DMS53 (cell line): Measurements from ENCODE around the gene STARD10.
"Not testable (repeated sequence)": the region's sequence is repeated elsewhere in the genome, so short reads cannot be mapped to it uniquely, and the experiment has no call there.

Experiments
- DNase-seq: peaks from one replicate; lab custom pipeline; 2025; lab: John Stamatoyannopoulos, UW

The STARD10 gene

GRCh38 chr11:72826191-72826941 lies 32.5 kb upstream of the STARD10 start:
- no peak for DNase-seq

DNA sequence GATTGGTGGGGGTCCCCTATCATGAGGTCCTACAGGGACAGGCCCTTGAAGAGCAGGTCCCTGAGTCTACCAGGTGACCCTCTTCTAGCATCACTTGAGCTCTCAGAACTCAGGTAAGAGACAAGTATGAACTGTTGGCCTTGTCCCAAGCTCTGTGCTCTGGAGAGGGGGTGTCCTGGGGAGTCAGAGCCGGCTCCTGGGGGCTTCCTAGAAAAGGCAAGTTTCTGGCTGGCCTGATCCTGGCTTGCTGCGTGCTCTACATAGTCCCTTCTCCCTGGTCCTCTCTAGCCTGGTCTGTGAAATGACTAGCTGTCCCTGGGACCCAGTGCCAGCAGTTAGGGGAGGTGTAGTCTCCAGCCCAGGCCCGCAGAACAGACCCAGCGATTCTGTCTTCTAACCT lies 31.8 kb upstream of the STARD10 start:
- no peak for DNase-seq

GRCh38 chr11:72824811-72825505 lies 31.1 kb upstream of the STARD10 start:
- DNase-seq, result no peak

GRCh38 chr11:72824020-72824419 lies 30.2 kb upstream of the STARD10 start:
- DNase-seq, result no peak

DNA sequence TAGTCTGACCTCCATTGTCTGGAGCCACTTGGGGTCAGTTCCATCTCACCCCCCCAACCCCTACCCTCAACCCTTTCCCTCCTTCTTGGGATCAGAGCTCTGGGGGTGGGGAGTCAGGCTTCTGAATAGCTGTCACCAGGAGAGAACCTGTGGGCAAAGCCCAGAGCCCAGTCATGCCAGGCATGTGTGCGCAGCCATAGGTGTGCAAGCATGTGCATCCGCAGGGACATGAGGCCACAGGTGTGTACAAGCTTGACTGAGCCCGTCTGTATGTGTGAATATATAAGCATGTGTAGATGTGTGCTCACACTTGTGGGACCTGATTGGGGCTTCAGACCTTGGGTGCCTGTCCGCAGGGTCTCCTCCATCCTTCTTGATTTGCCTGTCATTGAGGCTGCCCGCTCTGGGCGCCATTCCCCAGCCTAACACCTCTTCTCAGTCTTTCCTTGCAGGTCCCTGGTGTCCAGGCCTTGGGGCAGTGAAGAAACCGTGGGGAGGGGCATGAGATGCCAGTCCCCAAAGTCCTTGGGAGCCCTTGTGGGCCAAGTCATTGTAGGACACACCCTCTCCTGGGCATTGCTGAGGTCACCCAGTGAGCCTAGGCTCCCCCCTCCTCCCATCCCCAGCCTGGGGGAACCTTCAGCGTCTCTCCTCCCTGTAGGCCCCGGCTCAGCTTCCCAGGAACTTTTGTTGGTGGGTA lies 29.4 kb upstream of the STARD10 start:
- DNase-seq, result no peak

DNA sequence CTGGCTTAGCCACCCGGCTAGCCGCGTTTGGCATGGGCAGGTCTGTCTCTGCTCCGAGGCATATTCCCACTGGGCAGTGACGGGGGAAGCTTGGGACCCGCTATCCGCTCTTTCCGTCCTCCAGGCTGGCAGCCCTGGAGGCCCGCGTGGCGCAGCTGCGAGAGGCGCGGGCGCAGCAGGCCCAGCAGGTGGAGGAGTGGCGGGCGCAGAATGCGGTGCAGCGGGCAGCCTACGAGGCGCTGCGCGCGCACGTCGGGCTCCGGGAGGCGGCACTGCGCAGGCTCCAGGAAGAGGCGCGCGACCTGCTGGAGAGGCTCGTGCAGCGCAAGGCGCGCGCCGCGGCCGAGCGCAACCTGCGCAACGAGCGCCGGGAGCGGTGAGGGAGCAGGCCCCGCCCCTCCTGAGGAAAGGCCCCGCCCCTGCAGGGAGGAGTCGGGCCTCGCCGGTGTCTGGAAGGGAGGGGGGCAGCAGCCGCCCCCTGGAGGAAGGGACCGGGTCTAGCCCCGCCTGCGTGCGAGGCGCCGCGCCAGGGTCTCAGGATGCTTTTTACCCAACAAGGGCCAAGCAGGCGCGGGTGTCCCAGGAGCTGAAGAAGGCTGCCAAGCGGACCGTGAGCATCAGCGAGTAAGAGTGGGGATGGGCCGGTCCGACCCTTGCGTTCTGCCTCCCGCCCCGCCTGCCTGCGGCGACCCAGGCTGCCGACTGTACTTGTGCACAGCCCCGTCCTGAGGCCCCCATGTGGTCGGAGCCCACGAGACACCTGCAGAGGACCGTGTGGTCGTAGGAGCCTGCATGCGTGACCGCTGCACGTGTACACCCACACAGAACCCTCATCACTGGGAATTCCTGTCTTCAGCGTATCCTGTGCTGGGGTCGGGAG lies 28.3 kb upstream of the STARD10 start:
- DNase-seq, result peak; percentile 100

- DNase-seq, result peak; percentile 84
These were observed 27.5 kb upstream of the STARD10 start for GRCh38 chr11:72821221-72821919.

DNA sequence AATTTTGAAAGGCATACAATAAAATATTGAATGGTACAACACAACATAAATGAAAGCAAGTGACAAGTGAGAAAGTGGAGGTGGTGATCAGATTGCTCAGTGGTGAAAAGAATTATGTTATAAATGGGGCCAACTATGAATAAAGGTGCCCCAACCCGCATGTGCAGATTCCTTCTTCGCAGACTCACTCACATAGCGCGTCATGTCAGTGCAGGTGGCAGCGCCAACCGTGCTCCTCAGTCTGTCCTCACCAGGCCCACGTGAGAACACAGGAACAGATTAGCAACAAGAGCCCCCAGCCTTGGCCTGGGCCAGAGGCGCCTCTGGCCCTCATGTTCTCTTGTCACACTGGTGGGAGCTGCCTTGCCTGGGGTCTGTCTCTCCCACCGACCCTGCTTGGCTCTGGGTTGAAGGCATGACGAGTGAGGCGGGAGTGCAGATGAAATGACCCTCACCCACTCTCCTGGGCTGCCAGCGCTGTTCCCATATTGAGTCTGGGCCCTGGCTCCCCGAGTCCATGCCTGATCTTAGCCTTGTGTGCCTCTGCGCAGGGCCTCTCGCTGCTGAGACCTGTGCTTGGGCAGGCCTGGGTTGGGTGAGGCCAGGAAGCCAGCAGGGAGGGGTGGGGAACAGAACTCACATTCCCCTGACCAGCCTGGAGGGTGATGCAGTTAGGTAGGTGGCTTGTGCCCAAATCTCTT lies 26.7 kb upstream of the STARD10 start:
- no peak for DNase-seq

GRCh38 chr11:72818971-72819370 lies 25.1 kb upstream of the STARD10 start:
- no peak for DNase-seq

GRCh38 chr11:72817966-72818365 lies 24.1 kb upstream of the STARD10 start:
- no peak for DNase-seq

GRCh38 chr11:72816404-72816990 lies 22.6 kb upstream of the STARD10 start:
- DNase-seq, result no peak

- peak; percentile 94 for DNase-seq
These were observed 21.3 kb upstream of the STARD10 start for GRCh38 chr11:72815110-72815618.

- DNase-seq, result peak; percentile 99
These were observed 20.7 kb upstream of the STARD10 start, which contains the start of gene ATG16L2 for GRCh38 chr11:72814286-72815109. TSS of gene ATG16L2 (plus strand) at chr11:72814411. CDS start at chr11:72814446, 35 bp downstream.

DNA sequence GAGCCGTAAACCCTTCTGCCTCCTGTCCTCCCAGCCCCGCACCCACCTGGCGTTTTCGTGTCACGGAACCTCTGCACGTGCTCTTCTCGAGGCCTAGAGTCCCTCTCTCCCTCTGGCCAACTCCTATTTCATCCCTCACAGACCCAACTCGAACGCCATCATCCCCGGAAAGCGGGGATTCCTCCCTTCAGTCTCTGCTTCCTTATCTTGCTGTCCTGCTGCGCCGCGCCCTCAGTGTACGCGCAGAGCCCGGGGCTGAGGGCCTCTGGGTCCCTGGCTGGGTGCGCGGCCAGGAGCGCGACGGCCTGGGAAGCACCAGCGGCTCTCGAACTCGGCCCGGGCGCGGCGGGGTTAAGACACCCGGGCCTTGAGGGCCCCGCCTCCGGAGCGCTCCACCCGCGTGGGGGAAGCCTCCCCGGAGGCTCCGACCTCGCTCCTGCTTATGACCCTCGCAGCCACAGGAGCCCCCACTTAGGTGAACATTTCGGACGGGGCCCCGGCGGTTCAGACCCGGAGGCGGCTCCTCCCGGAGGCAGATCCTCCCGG lies 20.0 kb upstream of the STARD10 start:
- DNase-seq, result peak; percentile 98

DNA sequence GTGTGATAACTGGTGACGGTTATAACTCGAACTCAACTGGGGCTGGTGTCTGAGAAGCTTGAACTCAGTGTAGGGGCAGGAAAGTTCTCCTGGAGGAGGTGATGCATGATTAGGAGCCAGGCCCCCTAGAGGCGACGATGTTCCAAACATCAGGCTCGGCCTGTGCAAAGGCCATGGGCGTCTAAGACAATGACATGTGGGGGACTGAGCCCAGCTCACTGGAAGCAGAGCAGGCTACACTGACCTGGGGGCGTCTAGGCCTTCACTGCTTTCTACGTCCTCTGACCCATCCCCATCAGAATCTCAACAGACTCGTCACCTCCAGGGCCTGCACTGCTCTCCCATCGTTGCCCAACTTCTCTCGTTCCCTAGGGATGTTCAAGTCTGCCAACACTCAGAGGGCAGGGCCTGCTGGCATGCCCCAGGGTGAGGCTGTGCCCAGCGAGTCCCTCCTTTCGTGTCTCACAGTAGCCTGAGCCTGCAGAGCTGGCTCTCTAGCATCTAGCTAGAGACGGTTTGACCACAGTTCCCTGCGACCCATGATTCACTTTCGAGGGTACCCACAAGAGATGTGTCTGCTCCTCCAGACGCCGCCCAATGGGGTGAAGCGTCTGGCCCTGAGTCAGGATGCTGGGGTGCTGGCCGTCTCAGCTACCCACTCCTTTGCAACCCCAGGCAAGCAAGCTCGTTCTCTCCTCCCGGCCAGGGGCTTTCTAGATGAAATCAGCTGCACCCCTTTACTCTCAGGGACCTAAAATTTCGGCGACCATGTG lies 19.3 kb upstream of the STARD10 start:
- DNase-seq, result peak; percentile 91

DNA sequence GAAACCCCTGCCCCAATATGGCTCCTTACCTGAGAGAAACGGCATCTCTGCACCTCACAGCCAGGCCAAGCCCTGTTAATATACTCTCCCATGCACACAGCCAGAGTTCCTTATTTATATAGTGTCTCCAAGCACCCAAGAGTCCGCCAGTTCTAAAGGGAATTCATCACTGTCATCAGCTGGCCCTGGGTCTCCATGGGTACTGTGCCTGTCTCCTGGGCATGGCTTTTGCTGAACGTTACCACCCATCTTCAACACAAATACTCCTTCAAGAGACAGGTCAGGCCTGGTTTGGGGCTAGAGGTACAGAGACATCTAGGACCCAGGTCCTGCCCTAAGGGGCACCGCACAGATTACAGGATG lies 18.7 kb upstream of the STARD10 start:
- DNase-seq, result peak; percentile 89

DNA sequence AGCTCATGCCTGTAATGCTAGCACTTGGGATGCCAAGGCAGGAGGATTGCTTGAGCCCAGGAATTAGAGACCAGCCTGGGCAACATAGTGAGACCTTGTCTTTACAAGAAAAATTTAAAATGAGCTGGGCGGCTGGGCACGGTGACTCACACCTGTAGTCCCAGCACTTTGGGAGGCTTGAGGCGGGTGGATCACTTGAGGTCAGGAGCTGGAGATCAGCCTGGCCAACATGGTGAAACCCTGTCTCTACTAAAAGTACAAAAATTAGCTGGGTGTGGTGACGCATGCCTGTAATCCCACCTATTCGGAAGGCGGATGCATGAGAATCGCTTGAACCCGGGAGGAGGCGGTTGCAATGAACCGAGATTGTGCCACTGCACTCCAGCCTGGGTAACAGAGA lies 17.8 kb upstream of the STARD10 start:
- DNase-seq, result not testable (repeated sequence)

DNA sequence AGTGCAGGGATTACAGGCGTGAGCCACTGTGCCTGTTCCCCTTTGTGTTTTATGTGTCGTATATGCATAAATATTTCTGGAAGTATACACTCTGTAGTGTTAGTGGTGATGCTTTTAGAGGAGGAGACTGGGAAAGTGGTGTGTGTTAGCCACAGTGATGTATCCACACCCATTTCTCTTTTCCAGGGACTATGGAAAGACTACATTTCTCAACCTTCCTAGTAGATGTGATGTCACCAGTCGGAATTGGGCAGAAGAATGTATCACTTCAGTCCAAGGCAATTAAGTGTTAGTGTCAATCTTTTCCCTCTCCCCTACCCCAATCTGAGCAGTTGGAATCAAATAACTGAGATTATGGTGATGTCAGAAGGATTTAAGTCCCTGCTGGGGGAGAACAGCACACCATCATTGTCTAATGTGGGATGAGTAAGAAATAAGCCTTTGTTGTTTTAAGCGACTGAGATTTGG lies 14.5 kb upstream of the STARD10 start:
- DNase-seq, result no peak
